A549 (cell line): Measurements from ENCODE around the gene CCDC30.

ENCODE experiments used
- CEBPB ChIP-seq, 2 experiments: fragments of >200 bp in 1 of 2; sonication (Bioruptor Twin) in 1 of 2; formaldehyde crosslinking in 1 of 2; IDR thresholded peaks; 2 replicates each; pipeline ENCODE4 v1.6.1; 2012 to 2016
- EHMT2 ChIP-seq: fragments of 200-600 bp; sonication (generic); IDR thresholded peaks from 2 replicates; pipeline ENCODE4 v1.6.1; 2016; ENCODE audit warnings: antibody characterized with exemption, low read depth, mild to moderate bottlenecking, moderate library complexity
- EP300 ChIP-seq, 2 experiments: fragments of >200 bp; sonication (Bioruptor Twin); formaldehyde crosslinking; IDR thresholded peaks; 2 replicates in 1 of 2; 3 replicates in 1 of 2; pipeline ENCODE4 v1.6.1; 2016 to 2017
- TF ChIP-seq, protein P1 (sequence below): fragments of >200 bp; sonication (Bioruptor Twin); formaldehyde crosslinking; IDR thresholded peaks from 3 replicates; pipeline ENCODE4 v1.6.1; 2016
- TF ChIP-seq, protein P2 (sequence below): fragments of 200-600 bp; sonication (generic); IDR thresholded peaks from 2 replicates; pipeline ENCODE4 v1.6.1; 2016; ENCODE audit warnings: antibody characterized with exemption, mild to moderate bottlenecking, moderate library complexity

DNA sequence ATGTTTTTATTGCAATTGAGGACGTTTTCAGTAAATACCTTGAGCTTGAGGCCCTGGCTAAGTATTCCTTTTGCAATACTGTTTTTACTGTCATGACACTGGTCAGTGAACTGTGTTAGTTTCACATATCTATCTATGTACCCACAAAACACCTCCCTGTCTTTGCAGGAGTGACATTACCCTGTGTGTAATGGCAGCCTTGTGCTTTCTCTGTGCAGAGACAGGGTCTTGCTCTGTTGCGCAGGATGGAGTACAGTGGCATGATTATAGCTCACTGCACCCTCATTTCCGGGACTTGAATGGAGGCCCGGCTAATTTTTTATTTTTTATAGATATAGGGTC is 228.0 kb downstream of the CCDC30 start:
- TF ChIP-seq, protein P1, sequence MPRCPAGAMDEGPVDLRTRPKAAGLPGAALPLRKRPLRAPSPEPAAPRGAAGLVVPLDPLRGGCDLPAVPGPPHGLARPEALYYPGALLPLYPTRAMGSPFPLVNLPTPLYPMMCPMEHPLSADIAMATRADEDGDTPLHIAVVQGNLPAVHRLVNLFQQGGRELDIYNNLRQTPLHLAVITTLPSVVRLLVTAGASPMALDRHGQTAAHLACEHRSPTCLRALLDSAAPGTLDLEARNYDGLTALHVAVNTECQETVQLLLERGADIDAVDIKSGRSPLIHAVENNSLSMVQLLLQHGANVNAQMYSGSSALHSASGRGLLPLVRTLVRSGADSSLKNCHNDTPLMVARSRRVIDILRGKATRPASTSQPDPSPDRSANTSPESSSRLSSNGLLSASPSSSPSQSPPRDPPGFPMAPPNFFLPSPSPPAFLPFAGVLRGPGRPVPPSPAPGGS, result no peak
- TF ChIP-seq EP300 (IDR thresholded peaks at IDR 0.05), result no peak
- TF ChIP-seq CEBPB (IDR thresholded peaks at IDR 0.05), result no peak
- TF ChIP-seq EHMT2, result no peak
- TF ChIP-seq, protein P2, sequence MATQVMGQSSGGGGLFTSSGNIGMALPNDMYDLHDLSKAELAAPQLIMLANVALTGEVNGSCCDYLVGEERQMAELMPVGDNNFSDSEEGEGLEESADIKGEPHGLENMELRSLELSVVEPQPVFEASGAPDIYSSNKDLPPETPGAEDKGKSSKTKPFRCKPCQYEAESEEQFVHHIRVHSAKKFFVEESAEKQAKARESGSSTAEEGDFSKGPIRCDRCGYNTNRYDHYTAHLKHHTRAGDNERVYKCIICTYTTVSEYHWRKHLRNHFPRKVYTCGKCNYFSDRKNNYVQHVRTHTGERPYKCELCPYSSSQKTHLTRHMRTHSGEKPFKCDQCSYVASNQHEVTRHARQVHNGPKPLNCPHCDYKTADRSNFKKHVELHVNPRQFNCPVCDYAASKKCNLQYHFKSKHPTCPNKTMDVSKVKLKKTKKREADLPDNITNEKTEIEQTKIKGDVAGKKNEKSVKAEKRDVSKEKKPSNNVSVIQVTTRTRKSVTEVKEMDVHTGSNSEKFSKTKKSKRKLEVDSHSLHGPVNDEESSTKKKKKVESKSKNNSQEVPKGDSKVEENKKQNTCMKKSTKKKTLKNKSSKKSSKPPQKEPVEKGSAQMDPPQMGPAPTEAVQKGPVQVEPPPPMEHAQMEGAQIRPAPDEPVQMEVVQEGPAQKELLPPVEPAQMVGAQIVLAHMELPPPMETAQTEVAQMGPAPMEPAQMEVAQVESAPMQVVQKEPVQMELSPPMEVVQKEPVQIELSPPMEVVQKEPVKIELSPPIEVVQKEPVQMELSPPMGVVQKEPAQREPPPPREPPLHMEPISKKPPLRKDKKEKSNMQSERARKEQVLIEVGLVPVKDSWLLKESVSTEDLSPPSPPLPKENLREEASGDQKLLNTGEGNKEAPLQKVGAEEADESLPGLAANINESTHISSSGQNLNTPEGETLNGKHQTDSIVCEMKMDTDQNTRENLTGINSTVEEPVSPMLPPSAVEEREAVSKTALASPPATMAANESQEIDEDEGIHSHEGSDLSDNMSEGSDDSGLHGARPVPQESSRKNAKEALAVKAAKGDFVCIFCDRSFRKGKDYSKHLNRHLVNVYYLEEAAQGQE, result no peak
